Glutamatergic neuron (in vitro differentiated cells): Measurements from ENCODE around the gene SUGP1. TPM values are rescaled to one million over a fixed set of nuclear protein-coding genes. Genes with fewer than 3 reads are reported as not detected.

Experiments
- DNase-seq: peaks from one replicate; pipeline ENCODE4 v3.0.0; 2022
- H3K27ac Mint-ChIP-seq: one replicate; pipeline ENCODE4 v1.8.0; 2020; ENCODE audit warnings: mild to moderate bottlenecking, mixed read lengths, inconsistent platforms; ENCODE audit not compliant: unreplicated experiment
- H3K27me3 Mint-ChIP-seq: one replicate; pipeline ENCODE4 v1.8.0; 2020; ENCODE audit warnings: mild to moderate bottlenecking, moderate library complexity, mixed read lengths, inconsistent platforms; ENCODE audit not compliant: unreplicated experiment
- H3K36me3 Mint-ChIP-seq: one replicate; pipeline ENCODE4 v1.8.0; 2020; ENCODE audit warnings: mild to moderate bottlenecking, mixed read lengths, inconsistent platforms; ENCODE audit not compliant: unreplicated experiment
- H3K4me1 Mint-ChIP-seq: one replicate; pipeline ENCODE4 v1.8.0; 2020; ENCODE audit warnings: mild to moderate bottlenecking, low read depth, mixed read lengths, inconsistent platforms; ENCODE audit not compliant: unreplicated experiment
- H3K4me3 Mint-ChIP-seq: one replicate; pipeline ENCODE4 v1.8.0; 2020; ENCODE audit warnings: mild to moderate bottlenecking, mixed read lengths, inconsistent platforms; ENCODE audit not compliant: unreplicated experiment
- H3K9me3 Mint-ChIP-seq: one replicate; pipeline ENCODE4 v1.8.0; 2020; ENCODE audit warnings: mild to moderate bottlenecking, moderate library complexity, mixed read lengths, inconsistent platforms; ENCODE audit not compliant: unreplicated experiment
- CTCF ChIP-seq: fragments of 200-600 bp; sonication (generic); IDR thresholded peaks from one replicate; pipeline ENCODE4 v1.5.0; 2021; ENCODE audit not compliant: partially characterized antibody, unreplicated experiment
- total RNA-seq: library from RNA; stranded (reverse); fragmentation: NEBNext Ultra II Directional; extraction: Animal tissue kit (Norgen Biotek cat#: 25700); gene quantifications from one replicate; pipeline ENCODE4 v1.2.1, GENCODE V29; 2021; ENCODE audit not compliant: unreplicated experiment

The SUGP1 gene
- total RNA-seq, 1 donor from 2014 or later = 134 TPM

- Mint-ChIP-seq H3K4me3 (no peak overlapping the region), H3K4me1 (no peaks in the 10 kb centered on the region), H3K27me3 (no peaks in the 10 kb centered on the region), H3K36me3 (peaks cover 5% of the 10 kb centered on the region), H3K9me3 (peaks cover 4% of the 10 kb centered on the region), H3K27ac (no peak overlapping the region)
- no peak for TF ChIP-seq CTCF
- no peak for DNase-seq
Observed at GRCh38 chr19:19308373-19308772, 11.9 kb downstream of the SUGP1 start.

DNA sequence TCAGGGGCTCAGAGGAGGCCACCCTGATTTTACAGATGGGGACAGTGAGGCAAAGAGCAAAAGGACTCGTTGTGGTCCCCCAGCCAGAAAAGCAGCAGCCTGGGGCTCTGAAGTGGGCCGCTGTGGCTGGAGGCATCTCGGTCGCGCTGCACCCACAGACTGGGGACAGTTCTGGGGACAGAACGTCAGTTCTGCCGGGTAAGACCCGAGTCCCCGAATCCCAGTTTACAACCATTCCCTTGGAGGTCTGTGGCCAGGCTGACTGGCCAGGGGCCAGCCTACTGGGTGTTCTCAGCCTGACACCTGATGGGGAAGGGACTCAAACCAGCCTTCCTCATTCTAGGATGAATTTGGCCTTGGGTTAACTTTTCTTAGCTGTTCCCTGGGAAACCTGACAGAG is 14.1 kb downstream of the SUGP1 start:
- H3K9me3 Mint-ChIP-seq = peaks cover 4% of the 10 kb centered on the region
- H3K36me3 Mint-ChIP-seq = peaks cover 5% of the 10 kb centered on the region
- TF ChIP-seq CTCF = no peak
- H3K27me3 Mint-ChIP-seq = peaks cover 3% of the 10 kb centered on the region
- H3K27ac Mint-ChIP-seq = no peak overlapping the region
- H3K4me1 Mint-ChIP-seq = no peaks in the 10 kb centered on the region
- H3K4me3 Mint-ChIP-seq = no peak overlapping the region
- DNase-seq = no peak

- Mint-ChIP-seq H3K4me1 (no peaks in the 10 kb centered on the region), H3K27ac (no peak overlapping the region), H3K4me3 (no peak overlapping the region), H3K9me3 (peaks cover 4% of the 10 kb centered on the region), H3K27me3 (peaks cover 3% of the 10 kb centered on the region), H3K36me3 (peaks cover 5% of the 10 kb centered on the region)
- TF ChIP-seq CTCF = no peak
- no peak for DNase-seq
Observed at GRCh38 chr19:19305696-19306095, 14.6 kb downstream of the SUGP1 start.

GRCh38 chr19:19305066-19305465 is 15.2 kb downstream of the SUGP1 start:
- peaks cover 4% of the 10 kb centered on the region for H3K9me3 Mint-ChIP-seq
- no peak overlapping the region for H3K4me3 Mint-ChIP-seq
- peaks cover 3% of the 10 kb centered on the region for H3K27me3 Mint-ChIP-seq
- TF ChIP-seq CTCF = no peak
- H3K27ac Mint-ChIP-seq = no peak overlapping the region
- no peak for DNase-seq
- H3K4me1 Mint-ChIP-seq = no peaks in the 10 kb centered on the region
- H3K36me3 Mint-ChIP-seq = peaks cover 5% of the 10 kb centered on the region

- Mint-ChIP-seq H3K4me3 (no peak overlapping the region), H3K36me3 (peaks cover 5% of the 10 kb centered on the region), H3K27me3 (peaks cover 3% of the 10 kb centered on the region), H3K27ac (no peak overlapping the region), H3K4me1 (no peaks in the 10 kb centered on the region), H3K9me3 (peaks cover 4% of the 10 kb centered on the region)
- DNase-seq = no peak
- no peak for TF ChIP-seq CTCF
Observed at GRCh38 chr19:19304186-19304965, 15.9 kb downstream of the SUGP1 start.
